ENCODE measurements around the gene SLC22A17. TPM values are rescaled to one million over a fixed set of nuclear protein-coding genes. Genes with fewer than 3 reads are reported as not detected.

The SLC22A17 gene
- total and polyA plus RNA-seq, 2 of the 8 experiments (the other 6 are each of a cell fraction or from before 2014, with no cell fraction given), result 43.0 to 49.0 TPM

DNA sequence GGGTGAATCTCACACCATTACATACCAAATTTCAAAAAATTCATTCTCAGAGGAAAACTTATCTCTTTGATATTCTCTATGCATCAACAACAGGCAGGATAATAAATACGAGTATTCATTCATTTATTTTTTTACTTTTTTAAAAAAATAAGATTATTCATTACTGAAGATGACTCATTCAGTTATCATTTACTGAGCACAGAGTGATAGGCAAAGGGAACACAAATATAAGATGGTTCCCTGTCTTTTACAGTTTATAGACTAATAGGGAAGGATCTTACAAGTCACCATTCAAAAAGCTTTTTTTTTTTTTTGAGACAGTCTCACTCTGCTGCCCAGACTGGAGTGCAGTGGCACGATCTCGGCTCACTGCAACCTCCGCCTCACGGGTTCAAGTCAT, 36.4 kb downstream of the SLC22A17 start:
- Histone ChIP-seq H3K4ac (replicated peaks; ENCODE audit: insufficient read length, low read depth, low read length) (no peak overlapping the region), H4K20me1 (replicated peaks in 1 of 2; ENCODE audit: control insufficient read depth in 1 of 2, insufficient read depth in 2 of 2, low read length in 2 of 2) (no peaks in the 10 kb centered on the region), H3K79me2 (ENCODE audit: control insufficient read depth in 1 of 2, insufficient read depth in 2 of 2, low read length in 2 of 2) (no peaks in the 10 kb centered on the region), H4K91ac (replicated peaks; ENCODE audit: insufficient read length, low read length) (no peak overlapping the region), H3K56ac (replicated peaks; ENCODE audit: insufficient read length, low read depth, low read length) (no peak overlapping the region), H3K23me2 (ENCODE audit: low read depth, low read length) (peaks cover 6% of the 10 kb centered on the region), H2BK15ac (ENCODE audit: low read length) (no peak overlapping the region), H3K18ac (ENCODE audit: extremely low read depth, low read length) (no peak overlapping the region), H3K27me3 (replicated peaks in 1 of 4; ENCODE audit: control insufficient read depth in 3 of 4, extremely low read depth in 1 of 4, insufficient read depth in 3 of 4, low read length in 3 of 4) (no peaks in the 10 kb centered on the region), H2BK120ac (replicated peaks; ENCODE audit: low read depth, low read length) (no peak overlapping the region), H3K4me2 (ENCODE audit: insufficient read depth in 1 of 2, low read depth in 2 of 2, low read length in 2 of 2) (no peak overlapping the region), H4K5ac (ENCODE audit: insufficient read length, low read depth, low read length) (no peak overlapping the region), H3K23ac (ENCODE audit: insufficient read length) (no peak overlapping the region), H2AK5ac (ENCODE audit: low read depth, low read length) (no peak overlapping the region), H3K79me1 (ENCODE audit: low read depth, low read length) (no peaks in the 10 kb centered on the region), H3K36me3 (ENCODE audit: control insufficient read depth in 2 of 4, insufficient read depth in 4 of 4, low read length in 3 of 4) (0 out of 8 replicates have a peak, but pooled peaks cover 0 to 3% (median 0%) of the 10 kb centered on the region in 4 experiments), H2BK20ac (ENCODE audit: low read length) (no peak overlapping the region), H3K27ac (ENCODE audit: low read depth, low read length) (no peak overlapping the region), H3K9me3 (ENCODE audit: insufficient read depth in 2 of 2, low read depth in 1 of 2, low read length in 1 of 2) (no peaks in the 10 kb centered on the region), H3K14ac (ENCODE audit: insufficient read length) (no peak overlapping the region), H2BK5ac (ENCODE audit: low read depth, low read length) (no peak overlapping the region), H3K4me3 (ENCODE audit: extremely low read depth in 1 of 4, insufficient read depth in 2 of 4, low read depth in 3 of 4, low read length in 4 of 4) (no peak overlapping the region), H2AFZ (ENCODE audit: low read length) (no peak overlapping the region), H2BK12ac (ENCODE audit: low read depth, low read length) (no peak overlapping the region), H3K9ac (replicated peaks in 1 of 4; ENCODE audit: extremely low read depth in 1 of 4, low read depth in 3 of 4, low read length in 3 of 4) (no peak overlapping the region), H3K4me1 (replicated peaks in 1 of 4; ENCODE audit: control insufficient read depth in 3 of 4, insufficient read depth in 4 of 4, low read length in 3 of 4) (peaks cover 0 to 6% (median 1%) of the 10 kb centered on the region in 4 experiments; a peak in 6 of 7 replicates), H4K8ac (ENCODE audit: extremely low read depth, insufficient read depth, low read length) (no peak overlapping the region)
- POLR2A ChIA-PET (ENCODE audit: partially characterized antibody), result interaction anchor here (1.4 kb wide), 1 partner anchor 49 kb away, joined by 3 read pairs; no protein-coding TSS in a partner anchor
- 87% methylated on average over 5 of the region's 5 CpGs; no CpG with 5 or more reads in 1 of the 2 experiments for WGBS, 2 experiments (ENCODE audit: extremely low coverage in 1 of 2, insufficient coverage in 1 of 2, insufficient read length in 1 of 2, insufficient replicate concordance in 2 of 2, low coverage in 1 of 2, low lambda C conversion rate in 2 of 2, missing lambda C conversion rate in 1 of 2)
- DNase-seq (ENCODE audit: low read depth in 1 of 2, low spot score in 2 of 2) (no peak), FAIRE-seq (no peak)
- TF ChIP-seq BRCA1 (IDR thresholded peaks at IDR 0.05; ENCODE audit: low read depth, low read length) (no peak), BCL11A (IDR thresholded peaks at IDR 0.05; ENCODE audit: low read depth in 2 of 2, low read length in 2 of 2) (no peak), RAD21 (IDR thresholded peaks at IDR 0.05 in 1 of 2, conservative IDR thresholded peaks at IDR 0.05 in 1 of 2; ENCODE audit: low read depth in 2 of 2, low read length in 2 of 2) (no peak), SRF (IDR thresholded peaks at IDR 0.05; ENCODE audit: low read depth, low read length) (no peak)
- TF ChIP-seq, protein P1, sequence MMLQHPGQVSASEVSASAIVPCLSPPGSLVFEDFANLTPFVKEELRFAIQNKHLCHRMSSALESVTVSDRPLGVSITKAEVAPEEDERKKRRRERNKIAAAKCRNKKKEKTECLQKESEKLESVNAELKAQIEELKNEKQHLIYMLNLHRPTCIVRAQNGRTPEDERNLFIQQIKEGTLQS (IDR thresholded peaks at IDR 0.05; ENCODE audit: insufficient read depth, low read depth, low read length), result no peak
- CTCF ChIA-PET (ENCODE audit: partially characterized antibody), result interaction anchor here (0.8 to 1.0 kb wide), 3 partner anchors 11 to 61 kb away, joined by 3 to 4 read pairs (median 3); partner anchors contain the start of gene CMTM5

All from H1 (cell line).